Nephron progenitor cell (in vitro differentiated cells): ENCODE data around the gene CUBN.

Experiments
- DNase-seq: peaks from one replicate; pipeline ENCODE4 v3.0.0; 2021
- H3K27ac Mint-ChIP-seq: 2 replicates; pipeline ENCODE4 v1.8.0; 2021; ENCODE audit warnings: mild to moderate bottlenecking, moderate library complexity, mixed read lengths
- H3K27me3 Mint-ChIP-seq: 2 replicates; pipeline ENCODE4 v1.8.0; 2021; ENCODE audit warnings: mild to moderate bottlenecking, low read depth, mixed read lengths; ENCODE audit not compliant: poor library complexity
- H3K36me3 Mint-ChIP-seq: 2 replicates; pipeline ENCODE4 v1.8.0; 2021; ENCODE audit warnings: low read depth, mixed read lengths
- H3K4me1 Mint-ChIP-seq: 2 replicates; pipeline ENCODE4 v1.8.0; 2021; ENCODE audit warnings: mixed read lengths
- H3K4me3 Mint-ChIP-seq: 2 replicates; pipeline ENCODE4 v1.8.0; 2021; ENCODE audit warnings: mild to moderate bottlenecking, moderate library complexity, mixed read lengths
- H3K9me3 Mint-ChIP-seq: 2 replicates; pipeline ENCODE4 v1.8.0; 2021; ENCODE audit warnings: mild to moderate bottlenecking, moderate library complexity, mixed read lengths
- CTCF ChIP-seq: fragments of 200-600 bp; sonication (generic); IDR thresholded peaks from 2 replicates; pipeline ENCODE4 v1.5.0; 2021; ENCODE audit warnings: antibody characterized with exemption

The CUBN gene

DNA sequence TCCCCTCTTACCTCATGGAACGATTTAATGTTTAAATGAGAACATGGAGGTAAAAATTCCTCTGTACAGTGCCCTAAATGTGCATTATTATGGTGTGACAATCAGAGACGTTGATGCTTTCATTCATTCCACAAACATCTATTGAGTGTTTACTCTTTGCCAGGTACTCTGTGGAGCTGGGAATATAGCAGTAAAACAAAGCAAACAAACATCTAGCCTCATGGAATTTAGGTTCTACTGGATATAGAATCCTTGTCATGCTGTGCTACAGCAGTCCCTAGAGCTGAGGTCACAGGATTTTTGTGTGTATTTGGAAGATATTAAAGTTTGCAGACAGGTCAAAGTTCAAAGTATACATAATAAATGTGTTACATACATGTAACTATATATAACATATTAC, 140.7 kb downstream of the CUBN start:
- H3K36me3 Mint-ChIP-seq, result peaks cover 5% of the 10 kb centered on the region
- H3K4me3 Mint-ChIP-seq, result no peak overlapping the region
- H3K9me3 Mint-ChIP-seq, result peaks cover 17% of the 10 kb centered on the region
- H3K27me3 Mint-ChIP-seq, result no peaks in the 10 kb centered on the region
- no peak for TF ChIP-seq CTCF
- no peak for DNase-seq
- no peak overlapping the region for H3K27ac Mint-ChIP-seq
- peaks cover 26% of the 10 kb centered on the region for H3K4me1 Mint-ChIP-seq

DNA sequence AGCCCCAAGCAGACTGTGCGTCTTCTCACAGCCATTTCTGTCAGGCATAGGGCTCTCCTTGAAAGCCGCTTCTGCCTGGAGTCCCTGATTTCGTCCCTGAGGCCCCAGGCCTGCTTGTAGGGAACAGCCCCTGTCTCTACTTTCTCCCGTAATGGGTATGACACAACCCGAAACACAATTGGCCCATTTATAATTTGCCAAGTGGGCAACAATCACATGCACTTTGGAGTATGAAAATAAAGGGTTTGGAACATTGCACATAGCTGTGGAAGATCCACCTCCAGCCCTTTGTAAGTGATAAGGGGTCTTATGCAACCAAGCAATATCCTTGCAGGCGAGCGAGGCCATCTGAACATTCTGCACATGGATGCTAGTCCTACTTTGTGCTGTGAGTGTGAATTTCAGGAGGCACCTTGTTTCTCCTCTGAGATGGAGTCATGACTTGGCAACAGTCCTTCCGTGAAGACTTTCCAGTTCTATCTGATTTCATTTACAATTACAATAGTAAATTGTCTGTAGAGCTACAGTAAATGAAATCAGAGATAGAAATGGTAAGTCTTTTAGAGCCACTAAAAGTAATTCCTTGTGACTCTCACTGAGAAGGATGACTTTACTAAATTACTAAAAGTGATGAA, 141.5 kb downstream of the CUBN start:
- no peaks in the 10 kb centered on the region for H3K27me3 Mint-ChIP-seq
- no peak for DNase-seq
- H3K27ac Mint-ChIP-seq, result no peak overlapping the region
- no peak for TF ChIP-seq CTCF
- H3K4me3 Mint-ChIP-seq, result no peak overlapping the region
- H3K36me3 Mint-ChIP-seq, result peaks cover 5% of the 10 kb centered on the region
- peaks cover 17% of the 10 kb centered on the region for H3K9me3 Mint-ChIP-seq
- peaks cover 28% of the 10 kb centered on the region for H3K4me1 Mint-ChIP-seq

GRCh38 chr10:16987206-16987621, 142.4 kb downstream of the CUBN start:
- Mint-ChIP-seq H3K9me3 (peaks cover 15% of the 10 kb centered on the region), H3K27me3 (no peaks in the 10 kb centered on the region), H3K4me1 (peaks cover 28% of the 10 kb centered on the region), H3K36me3 (peaks cover 5% of the 10 kb centered on the region), H3K27ac (peak overlapping the region; percentile 35), H3K4me3 (no peak overlapping the region)
- TF ChIP-seq CTCF, result no peak
- no peak for DNase-seq

- Mint-ChIP-seq H3K27ac (peak overlapping the region; percentile 35), H3K27me3 (no peaks in the 10 kb centered on the region)
These were observed 143.0 kb downstream of the CUBN start for GRCh38 chr10:16986406-16987205.

DNA sequence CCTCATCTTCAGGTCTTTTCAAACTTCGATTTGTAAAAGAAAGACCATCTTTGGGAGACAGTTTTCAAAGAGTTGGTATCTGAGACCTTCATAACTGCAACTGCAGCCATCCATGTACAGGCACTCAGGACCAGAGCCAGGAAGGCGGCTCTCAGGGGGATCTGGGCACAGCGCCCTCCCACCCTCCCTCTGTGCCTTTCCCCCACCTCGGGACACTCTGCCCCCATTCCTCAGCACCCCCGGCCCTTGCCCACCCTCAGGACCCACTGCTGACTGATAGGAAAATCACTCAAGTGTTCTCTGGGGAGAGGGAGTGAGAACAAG, 143.6 kb downstream of the CUBN start:
- peaks cover under 1% of the 10 kb centered on the region for H3K36me3 Mint-ChIP-seq
- H3K9me3 Mint-ChIP-seq, result peaks cover 13% of the 10 kb centered on the region
- no peak for DNase-seq
- H3K27ac Mint-ChIP-seq, result no peak overlapping the region
- H3K27me3 Mint-ChIP-seq, result peaks cover 3% of the 10 kb centered on the region
- TF ChIP-seq CTCF, result no peak
- H3K4me3 Mint-ChIP-seq, result no peak overlapping the region
- peaks cover 28% of the 10 kb centered on the region for H3K4me1 Mint-ChIP-seq

More at GRCh38 chr10:16986406-16987205, 143.0 kb downstream of the CUBN start:
- no peak for TF ChIP-seq CTCF
- peaks cover 5% of the 10 kb centered on the region for H3K36me3 Mint-ChIP-seq
- DNase-seq, result no peak
- peaks cover 13% of the 10 kb centered on the region for H3K9me3 Mint-ChIP-seq
- H3K4me1 Mint-ChIP-seq, result peaks cover 28% of the 10 kb centered on the region
- no peak overlapping the region for H3K4me3 Mint-ChIP-seq
